Activated CD4-positive, alpha-beta T cell treated with anti-CD3 and anti-CD28 coated beads, Interleukin-2, amount 10 ng/mL, durations not matched to agents 7 days and 5 days (primary cell): ENCODE results near the gene PNPLA3. TPM values are rescaled to one million over a fixed set of nuclear protein-coding genes. Genes with fewer than 3 reads are reported as not detected.

Experiments
- CTCF ChIA-PET: fragments of 350-600 bp; sonication (Branson Sonifier 250); formaldehyde crosslinking; loops from one replicate; lab custom pipeline; 2021; ENCODE audit warnings: antibody characterized with exemption; lab: Charles Lee
- POLR2A ChIA-PET: fragments of 350-600 bp; sonication (Branson Sonifier 250); formaldehyde crosslinking; loops from one replicate; lab custom pipeline; 2021; ENCODE audit warnings: antibody characterized with exemption; lab: Charles Lee
- DNase-seq: peaks from one replicate; pipeline ENCODE4 v3.0.0-alpha.2; 2020
- H3K27ac Mint-ChIP-seq: one replicate; pipeline ENCODE4 v1.8.0; 2021; ENCODE audit warnings: mild to moderate bottlenecking, moderate library complexity, mixed read lengths
- H3K27me3 Mint-ChIP-seq: one replicate; pipeline ENCODE4 v1.8.0; 2021; ENCODE audit warnings: mixed read lengths
- H3K36me3 Mint-ChIP-seq: one replicate; pipeline ENCODE4 v1.8.0; 2021; ENCODE audit warnings: low read depth, mixed read lengths
- H3K4me1 Mint-ChIP-seq: one replicate; pipeline ENCODE4 v1.8.0; 2021; ENCODE audit warnings: mixed read lengths
- H3K4me3 Mint-ChIP-seq: one replicate; pipeline ENCODE4 v1.8.0; 2021; ENCODE audit warnings: mild to moderate bottlenecking, moderate library complexity, mixed read lengths
- H3K9me3 Mint-ChIP-seq: one replicate; pipeline ENCODE4 v1.8.0; 2021; ENCODE audit warnings: mixed read lengths
- total RNA-seq, 2 experiments: library from RNA; stranded (reverse); gene quantifications; one replicate each; pipeline ENCODE4 v1.2.3, GENCODE V29; 2021

The PNPLA3 gene
- total RNA-seq, 2 experiments from 2014 or later = not detected

GRCh38 chr22:43995798-43996169 lies 72.2 kb downstream of the PNPLA3 start:
- no peaks in the 10 kb centered on the region for H3K27me3 Mint-ChIP-seq
- ChIA-PET CTCF (no interaction called here), POLR2A (interaction anchor here (0.6 kb wide), 1 partner anchor 19 kb away, joined by 11 read pairs; no protein-coding TSS in a partner anchor)
- H3K4me3 Mint-ChIP-seq = peak overlapping the region; percentile 84
- H3K9me3 Mint-ChIP-seq = no peaks in the 10 kb centered on the region
- DNase-seq = no peak
- peaks cover 59% of the 10 kb centered on the region for H3K36me3 Mint-ChIP-seq
- H3K27ac Mint-ChIP-seq = peak overlapping the region; percentile 92
- peaks cover 29% of the 10 kb centered on the region for H3K4me1 Mint-ChIP-seq

- Mint-ChIP-seq H3K4me3 (peak overlapping the region; percentile 84), H3K27ac (peak overlapping the region; percentile 92), H3K4me1 (peaks cover 29% of the 10 kb centered on the region), H3K9me3 (no peaks in the 10 kb centered on the region), H3K36me3 (peaks cover 59% of the 10 kb centered on the region), H3K27me3 (no peaks in the 10 kb centered on the region)
- POLR2A ChIA-PET = interaction anchor here (0.6 kb wide), 1 partner anchor 19 kb away, joined by 11 read pairs; no protein-coding TSS in a partner anchor
- DNase-seq = peak; percentile 77
- CTCF ChIA-PET = interaction anchor here (0.7 kb wide), 1 partner anchor 32 kb away, joined by 3 read pairs; no protein-coding TSS in a partner anchor
Observed at GRCh38 chr22:43996170-43996980, 72.8 kb downstream of the PNPLA3 start.

DNA sequence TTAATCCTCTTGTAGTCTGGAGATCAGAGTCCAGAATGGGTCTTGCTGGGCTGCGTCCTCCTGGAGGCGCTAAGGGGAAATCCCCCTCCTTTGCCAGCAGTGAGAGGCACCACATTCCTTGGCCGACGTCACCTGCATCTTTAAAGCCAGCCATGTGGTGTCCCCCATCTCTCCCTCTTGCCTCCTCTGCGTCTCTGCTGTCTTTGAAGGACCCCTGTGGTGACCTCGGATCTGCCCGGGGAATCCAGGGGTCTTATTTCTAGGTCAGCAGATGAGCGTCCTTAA lies 73.3 kb downstream of the PNPLA3 start:
- ChIA-PET POLR2A (no interaction called here), CTCF (no interaction called here)
- no peaks in the 10 kb centered on the region for H3K27me3 Mint-ChIP-seq
- H3K27ac Mint-ChIP-seq = no peak overlapping the region
- peaks cover 56% of the 10 kb centered on the region for H3K36me3 Mint-ChIP-seq
- peaks cover 29% of the 10 kb centered on the region for H3K4me1 Mint-ChIP-seq
- DNase-seq = no peak
- H3K4me3 Mint-ChIP-seq = peak overlapping the region; percentile 84
- no peaks in the 10 kb centered on the region for H3K9me3 Mint-ChIP-seq

Other genes starting within 250 kb of the PNPLA3 start
- gene EFCAB6, start 111.5 kb upstream of the PNPLA3 start, total RNA-seq = under 1 TPM; 0.15 to 0.20 TPM
- gene SULT4A1, start 61.3 kb upstream of the PNPLA3 start, total RNA-seq = not detected
- gene PNPLA5, start 31.8 kb upstream of the PNPLA3 start, total RNA-seq = not detected
- gene SAMM50, start 31.6 kb downstream of the PNPLA3 start, total RNA-seq = 10 to 100 TPM; 46.8 to 50.9 TPM
- gene PARVB, start 100.5 kb downstream of the PNPLA3 start, total RNA-seq = 10 to 100 TPM; 18.2 to 19.2 TPM